ENCODE data around the gene EXOC5. TPM values are rescaled to one million over a fixed set of nuclear protein-coding genes. Genes with fewer than 3 reads are reported as not detected.
A peak's percentile ranks its signal among the peaks of the same experiment; 100 is the strongest.
"Not testable (repeated sequence)": the region's sequence is repeated elsewhere in the genome, so short reads cannot be mapped to it uniquely, and the experiment has no call there.

The EXOC5 gene
- polyA plus RNA-seq, 3 donors = 7.9 to 52.5 (median 49.9) TPM

- H2AFZ ChIP-seq (ENCODE audit: insufficient read depth, low read depth, low read length, poor library complexity, severe bottlenecking) = no peak overlapping the region
- TF ChIP-seq CTCF (IDR thresholded peaks at IDR 0.05) = no peak
- H3K27me3 ChIP-seq (ENCODE audit: control insufficient read depth in 2 of 2, insufficient read depth in 2 of 2, low read length in 2 of 2) = no peaks in the 10 kb centered on the region
- DNase-seq = no peak
- H3K9me3 ChIP-seq (replicated peaks in 1 of 2; ENCODE audit: control insufficient read depth in 1 of 2, insufficient read depth in 1 of 2, low read length in 2 of 2) = no peaks in the 10 kb centered on the region
- no peaks in the 10 kb centered on the region for H3K27me3 Mint-ChIP-seq (ENCODE audit: low read depth in 3 of 3)
- H3K9ac ChIP-seq (ENCODE audit: insufficient read depth, low read length, poor library complexity, severe bottlenecking) = no peak overlapping the region
- H3K4me3 Mint-ChIP-seq = no peak overlapping the region
- peaks cover 0 to 6% of the 10 kb centered on the region in 2 donors for H3K4me1 ChIP-seq (ENCODE audit: control insufficient read depth in 1 of 2, insufficient read depth in 2 of 2, low read length in 2 of 2)
- H3K4me1 Mint-ChIP-seq = peaks cover 7% of the 10 kb centered on the region
- peaks cover 0 to 3% (median 0%) of the 10 kb centered on the region in 7 donors for H3K9me3 Mint-ChIP-seq
- no peak overlapping the region for H3K4me2 ChIP-seq (replicated peaks; ENCODE audit: extremely low read depth, low read length, poor library complexity, severe bottlenecking)
- peak overlapping the region in 1 of 2 donors; percentile 40 for H3K27ac ChIP-seq (ENCODE audit: low read depth in 1 of 2, low read length in 2 of 2)
- H4K20me1 ChIP-seq (ENCODE audit: insufficient read depth, low read length) = no peaks in the 10 kb centered on the region
- no CpG with 5 or more reads among the region's 1 CpG for WGBS (ENCODE audit: insufficient coverage)
- peaks cover 54 to 57% of the 10 kb centered on the region in 2 donors for H3K36me3 Mint-ChIP-seq
- peak overlapping the region in 4 of 7 donors; percentile 16 to 65 (median 45) for H3K27ac Mint-ChIP-seq
- H3K79me2 ChIP-seq (ENCODE audit: insufficient read depth, low read length) = no peaks in the 10 kb centered on the region
- H3K36me3 ChIP-seq (replicated peaks in 1 of 2; ENCODE audit: control insufficient read depth in 1 of 2, insufficient read depth in 2 of 2, low read length in 2 of 2) = peaks cover 55 to 82% of the 10 kb centered on the region in 2 donors
- intact Hi-C loops (cut with micrococcal nuclease) = no loop called here
- H3K4me3 ChIP-seq (replicated peaks in 1 of 3; ENCODE audit: low read depth in 2 of 3, low read length in 3 of 3) = no peak overlapping the region
These were observed 36.7 kb downstream of the EXOC5 start for GRCh38 chr14:57232006-57232405.

DNA sequence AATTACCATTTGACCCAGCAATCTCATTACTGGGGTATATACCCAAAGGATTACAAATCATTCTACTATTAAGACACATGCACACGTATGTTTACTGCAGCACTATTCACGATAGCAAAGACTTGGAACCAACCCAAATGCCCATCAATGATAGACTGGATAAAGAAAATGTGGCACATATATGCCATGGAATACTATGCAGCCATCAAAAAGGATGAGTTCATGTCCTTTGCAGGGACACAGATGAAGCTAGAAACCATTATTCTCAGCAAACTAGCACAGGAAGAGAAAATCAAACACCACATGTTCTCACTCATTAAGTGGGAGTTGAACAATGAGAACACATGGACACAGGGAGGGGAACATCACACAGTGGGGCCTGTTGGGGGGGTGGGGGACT, 40.4 kb downstream of the EXOC5 start:
- H3K36me3 Mint-ChIP-seq = peaks cover 66 to 82% of the 10 kb centered on the region in 2 donors
- H3K9me3 Mint-ChIP-seq; DNase-seq; H3K27me3 Mint-ChIP-seq (ENCODE audit: low read depth in 3 of 3); H3K4me3 ChIP-seq (replicated peaks in 1 of 3; ENCODE audit: low read depth in 2 of 3, low read length in 3 of 3); H3K79me2 ChIP-seq (ENCODE audit: insufficient read depth, low read length); H3K9me3 ChIP-seq (replicated peaks in 1 of 2; ENCODE audit: control insufficient read depth in 1 of 2, insufficient read depth in 1 of 2, low read length in 2 of 2); H3K27me3 ChIP-seq (ENCODE audit: control insufficient read depth in 2 of 2, insufficient read depth in 2 of 2, low read length in 2 of 2); intact Hi-C loops (cut with micrococcal nuclease); H3K27ac ChIP-seq (ENCODE audit: low read depth in 1 of 2, low read length in 2 of 2); H4K20me1 ChIP-seq (ENCODE audit: insufficient read depth, low read length); H3K9ac ChIP-seq (ENCODE audit: insufficient read depth, low read length, poor library complexity, severe bottlenecking); H2AFZ ChIP-seq (ENCODE audit: insufficient read depth, low read depth, low read length, poor library complexity, severe bottlenecking); H3K4me1 ChIP-seq (ENCODE audit: control insufficient read depth in 1 of 2, insufficient read depth in 2 of 2, low read length in 2 of 2); H3K4me2 ChIP-seq (replicated peaks; ENCODE audit: extremely low read depth, low read length, poor library complexity, severe bottlenecking); H3K4me3 Mint-ChIP-seq: not testable (repeated sequence)
- H3K36me3 ChIP-seq (replicated peaks in 1 of 2; ENCODE audit: control insufficient read depth in 1 of 2, insufficient read depth in 2 of 2, low read length in 2 of 2) = peaks cover 35 to 78% of the 10 kb centered on the region in 2 donors
- peak overlapping the region in 2 of 7 donors; percentile 50 to 69 for H3K27ac Mint-ChIP-seq
- peaks cover 11% of the 10 kb centered on the region for H3K4me1 Mint-ChIP-seq
- WGBS (ENCODE audit: insufficient coverage) = no CpG with 5 or more reads among the region's 2 CpGs

All from CD14-positive monocyte (primary cell).